ENCODE results near the gene SAMD8.

GRCh38 chr10:75176736-75177135, 65.3 kb downstream of the SAMD8 start:
- TF ChIP-seq CTCF (IDR thresholded peaks at IDR 0.05), result no peak
- no peak for TF ChIP-seq POLR2A (IDR thresholded peaks at IDR 0.05)

All from Peyer's patch (tissue), 4 donors.